Stimulated activated CD4-positive, alpha-beta T cell treated with anti-CD3 and anti-CD28 coated beads, Interleukin-15, amount 100 ng/mL, for 1 hour (primary cell): ENCODE results near the gene ZFHX3.

Experiments used
- DNase-seq, 2 donors: peaks; one replicate each; pipeline ENCODE4 v3.0.0-alpha.2; 2020; ENCODE audit warnings: low read depth in 1 of 2, low spot score in 1 of 2

The ZFHX3 gene

DNA sequence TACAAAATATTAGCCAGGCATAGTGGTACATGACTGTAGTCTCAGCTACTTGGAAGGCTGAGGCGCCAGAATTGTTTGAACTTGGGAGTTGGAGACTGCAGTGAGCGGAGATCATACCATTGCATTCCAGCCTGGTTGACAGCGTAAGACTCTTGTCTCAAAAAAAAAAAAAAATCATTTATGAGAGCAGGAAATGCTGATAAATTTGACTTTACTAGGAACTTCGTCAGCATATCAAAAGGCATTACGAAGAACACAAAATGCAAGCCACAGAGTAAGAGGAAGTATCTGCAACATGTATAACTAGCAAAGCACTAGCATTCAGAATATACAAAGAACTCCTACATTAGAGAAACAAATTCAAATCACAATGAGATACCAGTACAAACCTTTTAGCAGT, 279.3 kb downstream of the ZFHX3 start:
- no peak for DNase-seq

DNA sequence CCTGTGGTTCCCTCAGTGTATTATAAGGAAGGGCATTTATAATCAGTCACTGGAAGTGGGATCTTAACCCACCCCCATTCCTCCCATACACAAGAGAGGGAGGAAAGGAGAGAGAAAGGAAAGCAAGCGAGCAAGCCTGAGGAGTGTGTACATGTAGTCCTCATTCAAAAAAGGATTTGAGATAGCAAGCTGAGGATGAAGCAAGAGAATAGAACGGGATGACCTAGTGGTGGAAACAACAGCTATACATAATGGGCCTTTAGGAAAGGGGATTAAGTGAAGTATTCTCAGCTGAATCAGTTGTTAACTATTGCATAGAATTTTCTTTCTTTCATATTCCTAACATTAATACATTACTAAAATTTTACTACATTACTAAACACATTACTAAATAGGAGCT, 281.4 kb downstream of the ZFHX3 start:
- DNase-seq = no peak

GRCh38 chr16:72764015-72764654, 283.8 kb downstream of the ZFHX3 start:
- no peak for DNase-seq

GRCh38 chr16:72760581-72760980, 287.3 kb downstream of the ZFHX3 start:
- no peak for DNase-seq

DNA sequence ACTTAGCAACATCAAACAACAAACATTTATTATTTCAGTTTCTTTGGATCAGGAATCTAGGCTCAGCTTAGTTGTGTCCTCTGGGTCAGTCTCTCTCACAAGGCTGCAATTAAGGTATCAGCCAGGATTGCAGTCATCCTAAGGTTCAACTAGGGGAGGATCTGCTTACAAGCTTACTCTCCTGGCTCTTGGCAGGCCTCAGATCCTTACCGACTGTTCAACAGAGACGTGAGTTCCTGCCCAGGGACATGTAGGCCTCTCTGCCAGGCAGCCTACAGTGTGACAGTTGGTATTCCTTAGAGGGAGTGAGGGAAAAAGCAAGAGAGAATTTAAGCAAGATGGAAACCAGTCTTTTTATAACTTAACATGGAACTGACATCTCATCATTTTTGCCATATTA, 294.0 kb downstream of the ZFHX3 start:
- no peak for DNase-seq

- no peak for DNase-seq
Measured at GRCh38 chr16:72752004-72752695, 295.8 kb downstream of the ZFHX3 start.

DNA sequence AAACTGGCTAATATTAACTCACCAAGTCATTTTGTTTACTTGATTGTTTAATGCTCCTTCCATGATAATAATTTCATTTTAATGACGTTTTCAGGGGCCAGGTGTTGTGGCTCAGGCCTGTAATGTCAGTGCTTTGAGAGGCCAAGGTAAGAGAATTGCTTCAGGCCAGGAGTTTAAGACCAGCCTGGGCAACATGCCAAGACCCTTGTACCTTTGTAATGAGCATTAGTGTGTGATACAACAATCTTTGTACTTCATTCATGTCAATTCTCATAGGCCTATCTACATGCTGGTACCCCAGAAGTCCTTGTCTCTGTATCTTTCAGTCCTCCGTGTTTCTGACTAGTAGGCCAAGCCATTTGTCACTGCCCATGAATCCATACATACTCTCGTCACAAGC, 296.9 kb downstream of the ZFHX3 start:
- no peak for DNase-seq

- no peak for DNase-seq
Measured at GRCh38 chr16:72749091-72749490, 298.8 kb downstream of the ZFHX3 start.

GRCh38 chr16:72744076-72744793, 303.7 kb downstream of the ZFHX3 start:
- DNase-seq = no peak

- no peak for DNase-seq
Measured at GRCh38 chr16:72743011-72743761, 304.7 kb downstream of the ZFHX3 start.

DNA sequence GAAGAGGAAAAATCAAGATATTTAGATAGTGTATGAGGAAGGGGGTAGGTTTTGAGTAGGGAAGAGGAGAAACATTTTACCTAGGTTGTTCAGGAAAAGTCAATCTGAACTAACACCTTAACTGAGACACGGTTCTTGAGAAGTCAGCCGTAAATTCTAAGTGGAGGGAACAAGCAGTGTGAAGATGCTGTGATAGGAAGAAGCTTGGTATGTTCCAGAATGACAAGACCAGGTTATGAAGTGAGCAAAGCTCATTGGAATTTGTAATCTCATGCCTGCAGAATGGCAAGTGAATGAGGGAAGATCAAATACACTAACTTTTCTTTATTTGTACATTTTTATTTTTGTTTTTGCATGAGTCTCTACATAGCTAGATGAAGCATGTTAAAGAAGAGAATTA, 307.6 kb downstream of the ZFHX3 start:
- DNase-seq = no peak

GRCh38 chr16:72739577-72739976, 308.4 kb downstream of the ZFHX3 start:
- DNase-seq = no peak

- no peak for DNase-seq
Measured at GRCh38 chr16:72736074-72736473, 311.9 kb downstream of the ZFHX3 start.
